Ascending aorta (tissue), 2 donors: ENCODE results near the gene HOXD4. TPM values are rescaled to one million over a fixed set of nuclear protein-coding genes. Genes with fewer than 3 reads are reported as not detected.
A peak's percentile ranks its signal among the peaks of the same experiment; 100 is the strongest.

Experiments
- DNase-seq, 2 donors: peaks; one replicate each; pipeline ENCODE4 v3.0.0-alpha.2; 2019; ENCODE audit warnings: low spot score in 2 of 2
- H3K27ac ChIP-seq, 2 donors: fragments of 200-600 bp; sonication (generic); one replicate each; pipeline ENCODE4 v1.5.1; 2016 to 2017; ENCODE audit warnings: mild to moderate bottlenecking in 1 of 2
- H3K27me3 ChIP-seq: fragments of 200-600 bp; sonication (generic); one replicate; pipeline ENCODE4 v1.5.1; 2017
- H3K36me3 ChIP-seq, 2 donors: fragments of 200-600 bp; sonication (generic); one replicate each; pipeline ENCODE4 v1.5.1; 2016
- H3K4me1 ChIP-seq, 2 donors: fragments of 200-600 bp; sonication (generic); one replicate each; pipeline ENCODE4 v1.5.1; 2016 to 2017; ENCODE audit warnings: mild to moderate bottlenecking in 1 of 2
- H3K4me3 ChIP-seq, 2 donors: fragments of 200-600 bp; sonication (generic); one replicate each; pipeline ENCODE4 v1.5.1; 2016 to 2017; ENCODE audit warnings: mild to moderate bottlenecking in 1 of 2
- H3K9me3 ChIP-seq, 2 donors: fragments of 200-600 bp; sonication (generic); one replicate each; pipeline ENCODE4 v1.5.1; 2016
- CTCF ChIP-seq, 3 experiments: fragments of 200-600 bp in 2 of 3; fragments of 450-650 bp in 1 of 3; sonication (generic) in 2 of 3; IDR thresholded peaks; one replicate each; pipeline ENCODE4 v1.5.1; 2016 to 2019; ENCODE audit warnings: antibody characterized with exemption in 3 of 3, mild to moderate bottlenecking in 1 of 3, moderate library complexity in 1 of 3
- intact Hi-C: fragments of 100-400 bp; cut with DNase I; formaldehyde crosslinking; loops from one replicate; pipeline ENCODE4 v1.15.1; 2023
- total RNA-seq: library from RNA; depleted of rRNA; stranded (reverse); fragments of >200 nt; gene quantifications from one replicate; pipeline ENCODE4 v1.1.0, GENCODE V29; 2016

The HOXD4 gene
- total RNA-seq, 1 donor from 2014 or later: 13.6 TPM

- intact Hi-C loops: no loop called here
- Histone ChIP-seq H3K27ac (no peak overlapping the region), H3K27me3 (peaks cover 18% of the 10 kb centered on the region), H3K36me3 (no peaks in the 10 kb centered on the region), H3K4me1 (peaks cover 0 to 3% of the 10 kb centered on the region in 2 donors), H3K9me3 (no peaks in the 10 kb centered on the region), H3K4me3 (no peak overlapping the region)
- peak in 1 of 2 donors; percentile 2 for DNase-seq
- TF ChIP-seq CTCF (IDR thresholded peaks at IDR 0.05): no peak
Measured at GRCh38 chr2:176173567-176174381, 22.4 kb downstream of the HOXD4 start.

GRCh38 chr2:176174382-176174823, 23.1 kb downstream of the HOXD4 start:
- H3K27me3 ChIP-seq: peaks cover 24% of the 10 kb centered on the region
- no peak overlapping the region for H3K27ac ChIP-seq
- H3K36me3 ChIP-seq: no peaks in the 10 kb centered on the region
- TF ChIP-seq CTCF (IDR thresholded peaks at IDR 0.05): no peak
- DNase-seq: peak in 1 of 2 donors; percentile 35
- peaks cover 0 to 3% of the 10 kb centered on the region in 2 donors for H3K4me1 ChIP-seq
- intact Hi-C loops: no loop called here
- H3K9me3 ChIP-seq: no peaks in the 10 kb centered on the region
- H3K4me3 ChIP-seq: no peak overlapping the region

- H3K9me3 ChIP-seq: no peaks in the 10 kb centered on the region
- H3K4me1 ChIP-seq: peaks cover 0 to 3% of the 10 kb centered on the region in 2 donors
- no peaks in the 10 kb centered on the region for H3K36me3 ChIP-seq
- no peak overlapping the region for H3K4me3 ChIP-seq
- intact Hi-C loops: no loop called here
- TF ChIP-seq CTCF (IDR thresholded peaks at IDR 0.05): no peak
- H3K27ac ChIP-seq: no peak overlapping the region
- H3K27me3 ChIP-seq: peaks cover 24% of the 10 kb centered on the region
- peak in 1 of 2 donors; percentile 49 for DNase-seq
Measured at GRCh38 chr2:176174824-176175708, 23.7 kb downstream of the HOXD4 start.

- H3K36me3 ChIP-seq: no peaks in the 10 kb centered on the region
- H3K27me3 ChIP-seq: peaks cover 24% of the 10 kb centered on the region
- H3K27ac ChIP-seq: no peak overlapping the region
- no peak overlapping the region for H3K4me3 ChIP-seq
- intact Hi-C loops: no loop called here
- TF ChIP-seq CTCF (IDR thresholded peaks at IDR 0.05): no peak
- no peaks in the 10 kb centered on the region for H3K9me3 ChIP-seq
- H3K4me1 ChIP-seq: peaks cover 0 to 3% of the 10 kb centered on the region in 2 donors
- DNase-seq: no peak
Measured at GRCh38 chr2:176175709-176176607, 24.6 kb downstream of the HOXD4 start.

- no peak for TF ChIP-seq CTCF (IDR thresholded peaks at IDR 0.05)
- Histone ChIP-seq H3K4me3 (peak overlapping the region; percentile 40 to 54), H3K4me1 (peaks cover 0 to 3% of the 10 kb centered on the region in 2 donors), H3K36me3 (no peaks in the 10 kb centered on the region), H3K27ac (peak overlapping the region in 1 of 2 donors; percentile 15), H3K9me3 (no peaks in the 10 kb centered on the region), H3K27me3 (peaks cover 19% of the 10 kb centered on the region)
- intact Hi-C loops: no loop called here
- no peak for DNase-seq
Measured at GRCh38 chr2:176177580-176178037, 26.3 kb downstream of the HOXD4 start.
